SJCRH30 (cell line): ENCODE measurements around the gene RBM28. TPM values are rescaled to one million over a fixed set of nuclear protein-coding genes. Genes with fewer than 3 reads are reported as not detected.
"Not testable (repeated sequence)": the region's sequence is repeated elsewhere in the genome, so short reads cannot be mapped to it uniquely, and the experiment has no call there.

Experiments used
- DNase-seq, 2 experiments: peaks; one replicate each; pipeline ENCODE4 v3.0.0-alpha.2; 2015 to 2020
- H3K27ac ChIP-seq: fragments of 250-450 bp; sonication (Bioruptor Pico); 2 replicates; pipeline ENCODE4 v1.5.1; 2020; ENCODE audit warnings: mild to moderate bottlenecking, moderate library complexity
- H3K27me3 ChIP-seq: fragments of 250-450 bp; sonication (Bioruptor Pico); 2 replicates; pipeline ENCODE4 v1.5.1; 2020; ENCODE audit warnings: mild to moderate bottlenecking, moderate library complexity
- H3K36me3 ChIP-seq: fragments of 250-450 bp; sonication (Bioruptor Pico); 2 replicates; pipeline ENCODE4 v1.5.1; 2020; ENCODE audit warnings: mild to moderate bottlenecking, moderate library complexity
- H3K4me1 ChIP-seq: fragments of 250-450 bp; sonication (Bioruptor Pico); 2 replicates; pipeline ENCODE4 v1.5.1; 2020; ENCODE audit warnings: mild to moderate bottlenecking, moderate library complexity
- H3K4me3 ChIP-seq: fragments of 250-450 bp; sonication (Bioruptor Pico); 2 replicates; pipeline ENCODE4 v1.5.1; 2020; ENCODE audit warnings: mild to moderate bottlenecking, moderate library complexity
- H3K9me3 ChIP-seq: fragments of 250-450 bp; sonication (Bioruptor Pico); replicated peaks from 2 replicates; pipeline ENCODE4 v1.5.1; 2020; ENCODE audit warnings: mild to moderate bottlenecking, moderate library complexity
- total RNA-seq: library from RNA; depleted of rRNA; stranded (reverse); fragments of >200 nt; shearing (Covaris generic); gene quantifications from 2 replicates; pipeline ENCODE4 v1.2.3, GENCODE V29; 2014

The RBM28 gene
- total RNA-seq, 1 experiment from 2014 or later = 49.7 TPM

DNA sequence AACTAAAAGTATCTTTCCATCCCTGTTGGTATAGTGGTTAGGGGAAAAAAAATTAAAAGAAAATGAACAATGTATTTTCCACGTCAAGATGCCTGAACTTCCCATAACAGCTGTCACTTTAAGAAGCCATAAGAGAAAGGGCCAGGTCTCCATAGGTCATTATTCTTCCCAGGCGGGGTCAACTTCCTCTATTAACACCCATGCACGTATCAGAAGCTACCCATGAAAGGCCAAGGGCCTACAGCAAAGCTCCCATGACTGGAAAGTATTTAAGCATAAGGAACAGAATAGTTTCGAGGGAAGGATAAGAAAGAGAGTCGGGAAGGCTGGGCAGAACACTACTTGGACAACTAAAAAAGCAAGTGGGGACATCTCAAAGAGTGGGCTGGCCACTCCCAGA, 40.1 kb downstream of the RBM28 start:
- Histone ChIP-seq H3K36me3 (peaks cover 32% of the 10 kb centered on the region), H3K27me3 (no peaks in the 10 kb centered on the region), H3K4me3 (no peak overlapping the region), H3K27ac (no peak overlapping the region), H3K4me1 (no peaks in the 10 kb centered on the region), H3K9me3 (no peaks in the 10 kb centered on the region)
- no peak for DNase-seq

DNA sequence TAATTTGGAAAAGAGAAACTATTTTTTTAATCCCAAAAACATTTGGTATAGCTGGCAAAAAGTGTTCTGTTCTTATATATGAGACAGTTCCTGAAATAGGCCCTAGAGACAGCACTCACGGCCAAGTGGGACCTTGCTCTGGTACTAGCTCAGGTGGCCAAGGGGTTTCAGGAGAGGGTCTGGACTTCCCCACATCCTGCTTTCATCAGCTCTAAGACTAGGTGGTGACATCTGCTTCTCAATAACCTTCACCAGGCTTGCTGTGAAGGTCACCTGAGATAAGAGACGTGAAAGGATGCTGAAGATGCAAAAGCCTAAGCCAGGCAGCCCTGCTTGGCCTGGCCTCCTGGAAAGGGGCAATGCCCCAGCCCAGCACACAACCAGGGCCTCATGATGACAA, 40.6 kb downstream of the RBM28 start:
- H3K36me3 ChIP-seq = peaks cover 27% of the 10 kb centered on the region
- H3K4me1 ChIP-seq = no peaks in the 10 kb centered on the region
- no peaks in the 10 kb centered on the region for H3K27me3 ChIP-seq
- H3K4me3 ChIP-seq = no peak overlapping the region
- DNase-seq = no peak
- no peak overlapping the region for H3K27ac ChIP-seq
- H3K9me3 ChIP-seq = no peaks in the 10 kb centered on the region

GRCh38 chr7:128302139-128302538, 41.6 kb downstream of the RBM28 start:
- no peak overlapping the region for H3K4me3 ChIP-seq
- no peaks in the 10 kb centered on the region for H3K27me3 ChIP-seq
- H3K27ac ChIP-seq = no peak overlapping the region
- no peak for DNase-seq
- H3K36me3 ChIP-seq = peaks cover 18% of the 10 kb centered on the region
- no peaks in the 10 kb centered on the region for H3K9me3 ChIP-seq
- H3K4me1 ChIP-seq = no peaks in the 10 kb centered on the region

DNA sequence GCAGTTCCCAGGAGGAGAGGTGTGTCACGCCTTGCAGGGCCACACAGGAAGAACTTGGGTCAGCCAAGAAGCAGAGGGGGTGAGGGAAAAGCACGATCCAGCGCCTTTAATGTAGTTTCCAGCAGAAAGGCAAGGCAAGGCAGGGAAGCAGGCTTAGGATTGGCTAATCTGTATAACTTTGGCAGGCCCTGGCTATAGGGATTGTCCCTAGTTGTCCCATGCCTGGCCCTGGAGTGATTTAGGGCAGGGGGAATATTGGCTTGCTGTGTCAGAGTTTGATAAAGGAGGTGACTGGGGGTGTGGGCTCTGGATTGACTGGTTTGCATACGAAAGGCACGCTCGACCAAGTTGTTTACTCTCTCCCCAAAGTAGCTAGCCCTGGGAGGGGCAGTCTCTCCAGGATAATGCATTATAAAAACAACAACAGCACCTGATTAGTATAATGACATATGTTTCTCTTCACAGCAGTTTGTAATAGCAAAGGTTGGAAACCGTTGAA, 44.5 kb downstream of the RBM28 start:
- Histone ChIP-seq H3K27me3 (no peaks in the 10 kb centered on the region), H3K4me3 (no peak overlapping the region), H3K9me3 (no peaks in the 10 kb centered on the region), H3K27ac (no peak overlapping the region), H3K36me3 (no peaks in the 10 kb centered on the region; the same call in 1 of the 2 replicates), H3K4me1 (no peaks in the 10 kb centered on the region)
- no peak for DNase-seq

GRCh38 chr7:128298004-128298403, 45.7 kb downstream of the RBM28 start:
- H3K27me3 ChIP-seq, DNase-seq, H3K9me3 ChIP-seq, H3K4me1 ChIP-seq, H3K36me3 ChIP-seq, H3K27ac ChIP-seq, H3K4me3 ChIP-seq: not testable (repeated sequence)

DNA sequence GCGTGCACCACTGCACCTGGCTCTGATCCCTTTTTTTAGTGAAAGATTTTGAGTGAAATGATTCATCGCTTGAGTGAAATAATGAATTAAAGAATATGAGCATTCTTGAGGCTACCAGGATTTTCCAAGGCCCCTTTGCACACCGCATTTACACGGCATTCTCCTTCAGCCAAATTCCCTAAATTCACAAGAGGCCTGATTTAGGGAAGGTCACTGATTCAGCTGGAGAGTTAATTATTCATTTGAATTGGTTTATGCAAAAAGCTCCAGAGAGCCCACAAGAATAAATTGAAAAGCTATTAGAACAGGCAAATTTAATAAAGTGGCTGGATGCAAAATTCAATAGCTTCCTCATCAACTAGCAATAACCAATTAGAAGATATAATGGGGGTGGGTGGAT, 56.2 kb downstream of the RBM28 start:
- Histone ChIP-seq H3K27ac (no peak overlapping the region), H3K9me3 (peaks cover 2% of the 10 kb centered on the region; the same call in 1 of the 2 replicates), H3K36me3 (peaks cover 4% of the 10 kb centered on the region; the same call in 1 of the 2 replicates), H3K4me1 (no peaks in the 10 kb centered on the region), H3K27me3 (no peaks in the 10 kb centered on the region), H3K4me3 (no peak overlapping the region)
- no peak for DNase-seq

DNA sequence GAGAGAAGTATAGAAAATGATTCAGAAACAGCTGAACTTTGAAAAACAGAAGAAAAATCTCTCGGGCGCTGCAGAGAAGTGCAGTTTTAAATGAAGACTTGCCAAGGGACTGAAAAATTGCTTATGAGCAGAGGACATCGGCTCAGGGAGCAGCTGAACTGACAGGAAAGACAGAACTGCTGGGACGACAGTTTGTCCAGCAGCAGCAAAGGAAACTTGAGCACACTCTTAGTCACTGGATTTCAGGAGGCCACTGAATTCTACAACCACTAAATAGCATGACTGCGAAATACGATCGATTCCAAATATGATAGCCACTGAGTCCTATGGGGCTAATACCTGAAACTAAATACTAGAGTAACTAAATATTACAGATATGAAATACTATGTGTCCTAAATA, 59.6 kb downstream of the RBM28 start:
- Histone ChIP-seq H3K36me3 (no peaks in the 10 kb centered on the region), H3K9me3 (peaks cover 8% of the 10 kb centered on the region; the same call in 1 of the 2 replicates), H3K4me3 (no peak overlapping the region), H3K4me1 (no peaks in the 10 kb centered on the region), H3K27ac (no peak overlapping the region), H3K27me3 (no peaks in the 10 kb centered on the region)
- no peak for DNase-seq

DNA sequence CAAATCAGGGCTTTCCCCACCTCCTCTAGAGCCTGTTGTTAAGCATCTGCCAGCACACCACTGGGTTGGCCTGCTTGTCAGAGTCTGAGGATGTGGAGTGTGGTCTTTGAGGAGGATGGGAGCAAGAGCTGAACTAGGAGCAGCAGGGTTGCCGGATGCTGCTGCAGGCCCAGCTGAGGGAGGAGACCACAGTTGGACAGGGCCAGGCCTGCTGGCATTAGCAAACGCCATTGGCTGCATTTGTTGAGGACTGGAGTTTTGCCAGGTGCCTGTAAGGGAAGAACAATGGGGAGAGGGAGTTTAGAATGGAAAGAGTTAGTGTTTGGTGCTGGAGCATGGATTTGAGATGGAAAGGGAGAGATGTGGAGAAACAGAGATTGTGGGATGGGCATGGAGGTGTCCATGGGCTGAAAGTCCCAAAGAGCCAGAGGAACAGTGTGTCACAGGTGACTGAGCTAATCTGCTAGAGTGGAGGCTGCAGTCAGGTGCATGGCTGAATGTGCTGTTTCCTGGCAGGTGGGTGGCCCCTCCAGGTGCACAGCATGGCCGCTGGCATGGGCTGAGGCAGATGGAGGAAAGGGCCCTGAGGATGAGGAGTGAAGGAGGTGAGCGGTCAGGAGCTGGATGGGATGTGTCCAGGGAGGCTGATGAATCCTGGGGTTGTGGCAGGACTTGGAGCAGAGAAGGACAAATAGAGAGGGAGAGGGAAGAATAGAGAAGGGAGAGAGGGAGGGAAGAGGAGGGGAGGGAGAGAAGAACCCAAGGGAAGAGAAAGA, 61.9 kb downstream of the RBM28 start:
- Histone ChIP-seq H3K9me3 (peaks cover 8% of the 10 kb centered on the region; the same call in 1 of the 2 replicates), H3K4me1 (no peaks in the 10 kb centered on the region), H3K27ac (no peak overlapping the region), H3K36me3 (no peaks in the 10 kb centered on the region), H3K27me3 (no peaks in the 10 kb centered on the region), H3K4me3 (no peak overlapping the region)
- no peak for DNase-seq

GRCh38 chr7:128280451-128280850, 63.3 kb downstream of the RBM28 start:
- H3K36me3 ChIP-seq, H3K27ac ChIP-seq, H3K9me3 ChIP-seq, H3K27me3 ChIP-seq, H3K4me1 ChIP-seq, H3K4me3 ChIP-seq, DNase-seq: not testable (repeated sequence)

GRCh38 chr7:128279124-128279713, 64.5 kb downstream of the RBM28 start:
- Histone ChIP-seq H3K27ac (no peak overlapping the region), H3K36me3 (no peaks in the 10 kb centered on the region), H3K9me3 (peaks cover 8% of the 10 kb centered on the region; the same call in 1 of the 2 replicates), H3K27me3 (no peaks in the 10 kb centered on the region), H3K4me1 (no peaks in the 10 kb centered on the region), H3K4me3 (no peak overlapping the region)
- no peak for DNase-seq

- Histone ChIP-seq H3K9me3 (peaks cover 8% of the 10 kb centered on the region; the same call in 1 of the 2 replicates), H3K27me3 (no peaks in the 10 kb centered on the region), H3K36me3 (no peaks in the 10 kb centered on the region), H3K4me3 (no peak overlapping the region), H3K4me1 (no peaks in the 10 kb centered on the region), H3K27ac (no peak overlapping the region)
- no peak for DNase-seq
Observed at GRCh38 chr7:128278366-128278765, 65.3 kb downstream of the RBM28 start.

- H3K4me1 ChIP-seq = no peaks in the 10 kb centered on the region
- H3K9me3 ChIP-seq = peaks cover 8% of the 10 kb centered on the region; the same call in 1 of the 2 replicates
- H3K27ac ChIP-seq = no peak overlapping the region
- no peaks in the 10 kb centered on the region for H3K36me3 ChIP-seq
- no peak for DNase-seq
- H3K27me3 ChIP-seq = no peaks in the 10 kb centered on the region
- H3K4me3 ChIP-seq = no peak overlapping the region
Observed at GRCh38 chr7:128275681-128276080, 68.0 kb downstream of the RBM28 start.

- Histone ChIP-seq H3K36me3 (no peaks in the 10 kb centered on the region), H3K27me3 (no peaks in the 10 kb centered on the region), H3K9me3 (peaks cover 5% of the 10 kb centered on the region; the same call in 1 of the 2 replicates), H3K4me3 (no peak overlapping the region), H3K27ac (no peak overlapping the region), H3K4me1 (no peaks in the 10 kb centered on the region)
- no peak for DNase-seq
Observed at GRCh38 chr7:128274884-128275603, 68.7 kb downstream of the RBM28 start.

DNA sequence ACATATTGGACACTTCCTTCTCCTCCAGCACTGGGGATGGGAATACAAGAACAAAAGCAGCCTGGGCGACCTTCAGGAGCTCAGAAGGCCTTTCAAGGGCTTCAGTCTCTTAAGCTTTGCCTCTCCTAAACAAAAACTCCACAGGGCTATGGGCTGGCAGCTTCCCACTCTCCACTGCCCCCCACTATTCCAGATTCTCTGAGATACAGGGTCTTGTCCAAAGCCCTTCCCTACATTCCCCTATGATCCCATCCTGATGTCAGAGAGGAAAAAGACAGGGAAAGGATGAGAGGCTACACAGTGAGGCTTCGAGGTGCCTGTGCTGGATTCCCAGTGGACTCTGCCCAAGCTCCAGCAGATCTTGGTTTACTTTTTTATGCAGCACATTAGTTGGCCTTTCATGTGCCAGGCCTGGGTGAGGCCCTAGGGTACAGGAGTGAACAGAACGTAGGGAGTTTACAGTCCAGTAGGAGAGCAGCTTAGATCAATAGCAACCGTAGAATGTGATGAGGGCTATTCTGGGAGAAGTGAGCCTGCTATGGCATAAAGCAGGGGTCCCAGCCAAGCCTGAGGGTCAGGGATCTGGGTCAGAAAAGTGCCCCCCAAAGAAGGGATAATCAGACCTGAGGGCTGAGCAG, 69.3 kb downstream of the RBM28 start:
- no peak for DNase-seq
- no peaks in the 10 kb centered on the region for H3K9me3 ChIP-seq
- no peak overlapping the region for H3K4me3 ChIP-seq
- no peaks in the 10 kb centered on the region for H3K27me3 ChIP-seq
- no peaks in the 10 kb centered on the region for H3K36me3 ChIP-seq
- no peak overlapping the region for H3K27ac ChIP-seq
- H3K4me1 ChIP-seq = no peaks in the 10 kb centered on the region
